IPS-18a (cell line): Measurements from ENCODE around the gene COX19.
"Not testable (repeated sequence)": the region's sequence is repeated elsewhere in the genome, so short reads cannot be mapped to it uniquely, and the experiment has no call there.

Experiments used
- H3K27ac ChIP-seq: one replicate; pipeline ENCODE4 v1.5.1; 2013; ENCODE audit warnings: low read length
- H3K27me3 ChIP-seq: one replicate; pipeline ENCODE4 v1.6.1; 2013; ENCODE audit warnings: mild to moderate bottlenecking, low read length; ENCODE audit not compliant: control insufficient read depth, insufficient read depth
- H3K36me3 ChIP-seq: one replicate; pipeline ENCODE4 v1.6.1; 2013; ENCODE audit warnings: low read depth, low read length; ENCODE audit not compliant: control insufficient read depth
- H3K4me1 ChIP-seq: one replicate; pipeline ENCODE4 v1.6.1; 2013; ENCODE audit warnings: low read depth, low read length; ENCODE audit not compliant: control insufficient read depth
- H3K4me3 ChIP-seq: one replicate; pipeline ENCODE4 v1.5.1; 2013; ENCODE audit warnings: low read length
- H3K9ac ChIP-seq: one replicate; pipeline ENCODE4 v1.6.1; 2013; ENCODE audit warnings: mild to moderate bottlenecking, low read length, moderate library complexity
- H3K9me3 ChIP-seq: one replicate; pipeline ENCODE4 v1.6.1; 2013; ENCODE audit warnings: low read depth, low read length; ENCODE audit not compliant: control insufficient read depth

COX19 gene

GRCh38 chr7:1008733-1009363, 33.5 kb upstream of the COX19 start:
- no peak overlapping the region for H3K4me3 ChIP-seq
- no peaks in the 10 kb centered on the region for H3K4me1 ChIP-seq
- no peak overlapping the region for H3K9ac ChIP-seq
- no peaks in the 10 kb centered on the region for H3K36me3 ChIP-seq
- H3K27ac ChIP-seq: no peak overlapping the region
- H3K9me3 ChIP-seq: no peaks in the 10 kb centered on the region
- H3K27me3 ChIP-seq: no peaks in the 10 kb centered on the region

- H3K9me3 ChIP-seq: no peaks in the 10 kb centered on the region
- H3K27me3 ChIP-seq: no peaks in the 10 kb centered on the region
- no peaks in the 10 kb centered on the region for H3K36me3 ChIP-seq
- H3K4me3 ChIP-seq: no peak overlapping the region
- no peaks in the 10 kb centered on the region for H3K4me1 ChIP-seq
- H3K9ac ChIP-seq: no peak overlapping the region
- H3K27ac ChIP-seq: no peak overlapping the region
Measured at GRCh38 chr7:1007901-1008300, 32.6 kb upstream of the COX19 start.

- Histone ChIP-seq H3K4me1 (no peaks in the 10 kb centered on the region), H3K4me3 (no peak overlapping the region), H3K36me3 (no peaks in the 10 kb centered on the region), H3K9me3 (no peaks in the 10 kb centered on the region), H3K27me3 (no peaks in the 10 kb centered on the region), H3K9ac (no peak overlapping the region), H3K27ac (no peak overlapping the region)
Measured at GRCh38 chr7:1005303-1005702, 30.0 kb upstream of the COX19 start.

GRCh38 chr7:1004018-1004852, 28.9 kb upstream of the COX19 start:
- Histone ChIP-seq H3K9ac (no peak overlapping the region), H3K27ac (no peak overlapping the region), H3K36me3 (no peaks in the 10 kb centered on the region), H3K9me3 (no peaks in the 10 kb centered on the region), H3K4me3 (no peak overlapping the region), H3K27me3 (no peaks in the 10 kb centered on the region), H3K4me1 (no peaks in the 10 kb centered on the region)

- not testable (repeated sequence) for H3K9ac ChIP-seq, H3K4me3 ChIP-seq, H3K36me3 ChIP-seq, H3K27me3 ChIP-seq, H3K27ac ChIP-seq, H3K4me1 ChIP-seq, H3K9me3 ChIP-seq
Measured at GRCh38 chr7:1002445-1002844, 27.1 kb upstream of the COX19 start.

- not testable (repeated sequence) for H3K4me3 ChIP-seq, H3K36me3 ChIP-seq, H3K9me3 ChIP-seq, H3K4me1 ChIP-seq, H3K27ac ChIP-seq, H3K9ac ChIP-seq, H3K27me3 ChIP-seq
Measured at GRCh38 chr7:1002026-1002425, 26.7 kb upstream of the COX19 start.

- not testable (repeated sequence) for H3K27ac ChIP-seq, H3K27me3 ChIP-seq, H3K4me3 ChIP-seq, H3K9ac ChIP-seq, H3K36me3 ChIP-seq, H3K9me3 ChIP-seq, H3K4me1 ChIP-seq
Measured at GRCh38 chr7:1001069-1001770, 25.9 kb upstream of the COX19 start.

- Histone ChIP-seq H3K27ac (no peak overlapping the region), H3K4me3 (no peak overlapping the region), H3K4me1 (no peaks in the 10 kb centered on the region), H3K36me3 (no peaks in the 10 kb centered on the region), H3K27me3 (no peaks in the 10 kb centered on the region), H3K9me3 (no peaks in the 10 kb centered on the region), H3K9ac (no peak overlapping the region)
Measured at GRCh38 chr7:999941-1000935, 24.9 kb upstream of the COX19 start.

GRCh38 chr7:999149-999879, 24.0 kb upstream of the COX19 start:
- no peaks in the 10 kb centered on the region for H3K36me3 ChIP-seq
- no peak overlapping the region for H3K9ac ChIP-seq
- H3K4me3 ChIP-seq: no peak overlapping the region
- H3K27me3 ChIP-seq: no peaks in the 10 kb centered on the region
- H3K4me1 ChIP-seq: no peaks in the 10 kb centered on the region
- H3K27ac ChIP-seq: no peak overlapping the region
- no peaks in the 10 kb centered on the region for H3K9me3 ChIP-seq

- Histone ChIP-seq H3K27me3 (no peaks in the 10 kb centered on the region), H3K4me1 (peaks cover 2% of the 10 kb centered on the region), H3K9ac (no peak overlapping the region), H3K27ac (no peak overlapping the region), H3K4me3 (no peak overlapping the region), H3K36me3 (no peaks in the 10 kb centered on the region), H3K9me3 (no peaks in the 10 kb centered on the region)
Measured at GRCh38 chr7:997404-998395, 22.4 kb upstream of the COX19 start.
